Vagina (tissue), 2 donors: ENCODE results near the gene FRMD3.

Experiments used
- POLR2A ChIP-seq, 2 donors: fragments of 450-650 bp; IDR thresholded peaks; one replicate each; pipeline ENCODE4 v1.6.1; 2017; ENCODE audit warnings: antibody characterized with exemption in 2 of 2, mild to moderate bottlenecking in 2 of 2, moderate library complexity in 2 of 2
- POLR2AphosphoS5 ChIP-seq, 2 donors: sonication (generic); formaldehyde crosslinking; IDR thresholded peaks; one replicate each; pipeline ENCODE4 v1.9.0; 2017; ENCODE audit warnings: antibody characterized with exemption in 2 of 2, mild to moderate bottlenecking in 2 of 2, low read depth in 1 of 2; ENCODE audit not compliant: insufficient read depth in 1 of 2
- TF ChIP-seq, protein P1 (sequence below), 3 experiments: fragments of 450-650 bp in 2 of 3; fragments of 200-600 bp in 1 of 3; sonication (generic) in 1 of 3; IDR thresholded peaks; one replicate each; pipeline ENCODE4 v1.5.1; 2017 to 2019; ENCODE audit warnings: antibody characterized with exemption in 3 of 3, mild to moderate bottlenecking in 2 of 3, moderate library complexity in 2 of 3

DNA sequence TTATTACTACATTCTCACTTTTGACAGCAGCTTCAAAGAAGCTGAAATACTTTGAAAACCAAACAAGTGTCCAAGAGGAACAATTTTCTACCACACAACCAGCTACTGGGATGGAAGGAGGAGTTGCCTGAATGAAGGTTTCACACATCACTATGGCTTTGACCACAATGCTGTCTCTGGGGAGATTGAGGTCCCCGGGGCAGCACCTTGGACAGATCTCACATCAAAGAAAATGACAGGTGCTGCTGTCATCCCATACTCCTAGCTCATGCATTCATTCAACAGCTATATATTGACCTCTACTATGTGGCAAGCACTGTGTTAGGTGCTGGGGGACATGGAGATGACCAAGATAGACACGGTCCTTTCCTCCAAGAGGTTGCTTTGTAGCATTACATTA lies 242.1 kb downstream of the FRMD3 start:
- TF ChIP-seq, protein P1, sequence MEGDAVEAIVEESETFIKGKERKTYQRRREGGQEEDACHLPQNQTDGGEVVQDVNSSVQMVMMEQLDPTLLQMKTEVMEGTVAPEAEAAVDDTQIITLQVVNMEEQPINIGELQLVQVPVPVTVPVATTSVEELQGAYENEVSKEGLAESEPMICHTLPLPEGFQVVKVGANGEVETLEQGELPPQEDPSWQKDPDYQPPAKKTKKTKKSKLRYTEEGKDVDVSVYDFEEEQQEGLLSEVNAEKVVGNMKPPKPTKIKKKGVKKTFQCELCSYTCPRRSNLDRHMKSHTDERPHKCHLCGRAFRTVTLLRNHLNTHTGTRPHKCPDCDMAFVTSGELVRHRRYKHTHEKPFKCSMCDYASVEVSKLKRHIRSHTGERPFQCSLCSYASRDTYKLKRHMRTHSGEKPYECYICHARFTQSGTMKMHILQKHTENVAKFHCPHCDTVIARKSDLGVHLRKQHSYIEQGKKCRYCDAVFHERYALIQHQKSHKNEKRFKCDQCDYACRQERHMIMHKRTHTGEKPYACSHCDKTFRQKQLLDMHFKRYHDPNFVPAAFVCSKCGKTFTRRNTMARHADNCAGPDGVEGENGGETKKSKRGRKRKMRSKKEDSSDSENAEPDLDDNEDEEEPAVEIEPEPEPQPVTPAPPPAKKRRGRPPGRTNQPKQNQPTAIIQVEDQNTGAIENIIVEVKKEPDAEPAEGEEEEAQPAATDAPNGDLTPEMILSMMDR (IDR thresholded peaks at IDR 0.05), result no peak
- TF ChIP-seq POLR2A (IDR thresholded peaks at IDR 0.05) (no peak), POLR2AphosphoS5 (IDR thresholded peaks at IDR 0.05; ENCODE audit: insufficient read depth in 1 of 2, low read depth in 1 of 2) (no peak)
